NCI-H1436 treated with DMSO at 0.1 percent for 48 hours (cell line): ENCODE results near the gene SLC28A3.

Source experiments
- DNase-seq: peaks from one replicate; lab custom pipeline; 2025; lab: John Stamatoyannopoulos, UW

The SLC28A3 gene

DNA sequence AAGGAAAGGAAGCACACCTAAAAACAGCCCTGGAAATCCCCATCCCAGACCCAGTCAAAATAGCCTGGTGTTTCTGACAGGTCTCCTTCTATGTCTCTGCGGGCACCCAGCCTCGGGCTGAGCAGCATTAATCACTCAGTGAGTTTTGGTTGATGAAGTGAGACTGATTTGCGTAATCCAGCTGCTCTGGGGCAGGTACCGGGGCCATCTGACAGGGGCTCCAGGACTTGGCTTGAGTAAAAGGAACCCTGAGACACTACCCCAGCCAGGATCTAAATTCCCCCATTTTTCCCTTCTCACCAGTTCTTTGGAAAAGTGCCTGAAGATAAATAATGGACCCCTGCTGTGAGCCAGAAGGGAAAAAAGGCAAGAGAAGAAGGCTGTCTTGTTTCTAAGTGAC is 596 bp downstream of the SLC28A3 start:
- no peak for DNase-seq

DNA sequence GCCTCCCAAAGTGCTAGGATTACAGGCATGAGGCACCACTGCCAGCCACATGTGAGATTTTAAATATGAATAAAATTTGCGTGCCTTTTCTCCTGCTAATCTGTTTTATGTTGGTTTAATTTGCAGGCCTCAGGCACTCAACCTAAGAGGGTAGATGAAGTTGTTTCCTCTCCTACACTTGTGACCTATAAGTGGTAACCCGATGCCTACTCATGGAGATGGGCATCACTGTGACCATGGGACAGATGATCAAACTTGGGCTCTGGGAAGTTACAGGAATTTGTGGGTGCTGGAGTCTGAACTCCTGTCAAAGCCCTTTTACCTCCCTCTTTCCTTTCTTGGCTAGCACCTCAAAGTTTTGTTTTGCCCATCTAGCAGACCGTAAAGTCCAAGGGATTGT is 1.1 kb downstream of the SLC28A3 start:
- no peak for DNase-seq

GRCh38 chr9:84338792-84339191 is 1.8 kb downstream of the SLC28A3 start:
- no peak for DNase-seq

- DNase-seq, result no peak
These were observed 3.3 kb downstream of the SLC28A3 start for GRCh38 chr9:84337252-84337651.

DNA sequence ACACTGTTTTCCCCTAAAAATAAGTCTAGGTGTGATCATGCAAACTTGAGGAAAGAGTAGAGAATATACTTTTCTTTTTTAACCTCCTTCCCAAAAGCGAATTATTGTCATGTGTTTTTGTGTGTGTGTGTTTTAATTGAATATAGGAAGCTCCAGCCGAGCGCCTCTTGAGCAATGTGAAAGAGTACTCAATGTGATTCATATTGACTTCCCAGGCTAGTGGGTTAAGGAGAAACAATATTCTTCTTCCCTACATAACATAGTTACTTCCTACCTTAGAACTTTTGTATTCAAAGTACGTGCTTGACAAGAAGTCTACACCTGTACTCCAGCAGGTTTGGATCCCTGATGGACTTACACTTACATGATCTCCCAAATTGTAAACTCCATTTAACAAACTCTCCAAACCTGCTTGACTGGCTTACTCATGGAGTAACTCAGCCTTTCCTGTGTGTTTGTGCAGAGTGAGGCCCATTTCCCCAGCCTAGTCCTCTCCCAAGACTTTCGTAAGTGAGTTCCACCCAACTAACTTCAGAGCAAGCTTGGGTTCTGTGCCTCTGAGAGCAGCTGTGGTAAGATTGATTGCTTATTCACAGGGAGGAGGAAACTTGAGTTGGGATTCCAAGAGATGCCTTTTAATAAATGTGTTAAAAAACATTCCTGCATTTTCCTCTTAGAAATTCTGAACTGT is 9.3 kb downstream of the SLC28A3 start:
- no peak for DNase-seq

DNA sequence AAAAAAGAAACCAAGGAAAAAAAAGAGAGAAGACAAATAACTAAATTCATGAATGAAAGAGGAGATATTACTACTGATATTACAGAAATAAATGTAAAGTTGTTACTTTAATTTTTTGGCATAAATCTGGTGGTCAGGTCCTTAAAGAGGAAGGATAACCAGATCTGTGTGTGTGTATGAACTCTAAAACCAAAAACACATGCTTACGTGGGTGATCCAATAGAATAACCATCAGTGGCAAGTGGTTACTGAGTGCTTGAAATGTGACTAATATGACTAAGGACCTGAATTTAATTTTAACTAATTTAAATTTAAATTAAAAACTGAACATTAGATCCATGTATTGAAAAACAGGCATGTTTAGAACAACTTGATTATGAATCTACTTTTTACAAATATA is 10.3 kb downstream of the SLC28A3 start:
- no peak for DNase-seq

- no peak for DNase-seq
These were observed 13.4 kb downstream of the SLC28A3 start for GRCh38 chr9:84327184-84327583.

DNA sequence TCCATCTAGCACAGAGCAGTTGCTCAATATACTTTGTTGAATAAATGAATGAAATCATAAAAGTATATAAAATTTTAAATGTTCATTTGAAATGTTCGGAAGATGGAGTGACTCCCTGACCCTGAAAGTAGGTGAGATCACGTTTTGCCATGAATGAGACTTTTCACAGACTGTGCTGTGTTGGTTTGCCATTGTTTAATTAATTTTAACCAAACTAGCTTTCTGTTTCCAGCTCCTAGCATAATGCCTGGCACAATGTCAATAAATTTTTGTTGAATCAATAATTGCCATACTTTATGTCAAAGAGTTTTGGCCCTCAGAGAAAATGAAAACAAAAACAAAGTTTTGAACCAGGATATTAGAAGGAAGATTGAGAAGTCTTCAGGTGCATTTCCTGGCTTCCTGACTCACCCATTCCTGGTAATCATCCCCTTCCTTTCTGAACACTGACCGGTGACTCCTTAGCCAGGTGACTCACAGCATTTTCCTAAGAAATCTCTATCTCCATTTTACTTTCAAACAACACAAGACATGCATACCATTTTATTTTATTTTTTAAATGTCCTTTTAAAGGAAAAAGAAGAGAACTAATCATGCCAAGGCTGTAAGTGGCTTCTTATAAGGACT is 15.1 kb downstream of the SLC28A3 start:
- no peak for DNase-seq

DNA sequence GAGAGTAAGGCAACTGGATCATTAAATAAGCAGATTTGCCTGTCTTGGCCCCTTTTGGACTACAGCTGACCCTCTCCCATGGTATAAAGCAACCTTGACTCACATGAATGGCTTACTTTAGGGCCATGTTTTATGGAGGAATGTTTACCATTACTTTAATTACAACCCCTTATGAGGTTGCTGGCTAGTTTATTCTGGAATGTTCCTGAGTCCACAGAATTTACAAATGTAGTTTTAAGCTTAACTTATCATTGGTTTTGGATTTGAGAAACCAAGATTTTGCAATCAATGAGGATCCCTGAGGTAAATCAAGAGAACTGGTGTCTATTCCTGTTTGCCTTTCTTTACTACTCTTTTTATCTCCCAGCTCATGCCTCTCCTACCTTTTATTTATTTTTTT is 15.7 kb downstream of the SLC28A3 start:
- no peak for DNase-seq

GRCh38 chr9:84323858-84324257 is 16.7 kb downstream of the SLC28A3 start:
- DNase-seq, result no peak

- no peak for DNase-seq
These were observed 17.7 kb downstream of the SLC28A3 start for GRCh38 chr9:84322828-84323227.

DNA sequence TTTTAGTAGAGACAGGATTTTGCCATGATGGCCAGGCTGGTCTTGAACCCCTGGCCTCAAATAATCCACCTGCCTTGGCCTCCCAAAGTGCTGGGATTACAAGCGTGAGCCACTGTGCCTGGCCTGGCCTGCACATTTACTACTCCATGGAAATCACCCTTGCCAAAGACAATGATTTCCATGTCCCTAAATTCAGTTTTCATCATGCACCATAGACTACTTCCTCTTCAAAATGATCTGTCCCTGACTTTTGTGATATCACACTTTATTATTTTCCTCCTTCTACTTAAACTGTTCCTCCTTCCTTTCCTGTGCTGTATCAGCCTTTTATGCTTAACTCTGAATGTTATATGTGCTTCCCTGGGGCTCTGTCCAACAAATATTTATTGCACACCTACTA is 20.3 kb downstream of the SLC28A3 start:
- no peak for DNase-seq

DNA sequence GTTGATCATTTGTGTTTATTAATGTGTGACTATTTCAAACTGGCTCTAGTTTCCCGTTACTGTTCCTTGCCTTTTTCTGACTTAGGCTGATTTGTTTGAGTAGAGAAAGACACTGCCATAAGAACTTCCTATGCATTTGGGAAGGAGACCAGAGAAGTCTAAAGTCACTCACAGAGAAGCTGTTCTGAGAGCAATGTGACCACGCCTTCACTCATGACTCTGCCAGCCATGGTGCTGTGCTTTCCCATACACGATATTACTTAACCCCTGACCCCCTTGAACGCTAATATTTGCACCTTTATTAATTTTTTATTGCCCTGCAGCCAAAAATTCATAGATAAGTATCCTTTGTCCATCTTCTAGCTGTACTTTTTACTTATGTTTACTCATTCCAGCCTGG is 20.9 kb downstream of the SLC28A3 start:
- DNase-seq, result no peak

- DNase-seq, result no peak
These were observed 21.6 kb downstream of the SLC28A3 start for GRCh38 chr9:84318981-84319380.

- DNase-seq, result no peak
These were observed 23.0 kb downstream of the SLC28A3 start for GRCh38 chr9:84317563-84317962.

DNA sequence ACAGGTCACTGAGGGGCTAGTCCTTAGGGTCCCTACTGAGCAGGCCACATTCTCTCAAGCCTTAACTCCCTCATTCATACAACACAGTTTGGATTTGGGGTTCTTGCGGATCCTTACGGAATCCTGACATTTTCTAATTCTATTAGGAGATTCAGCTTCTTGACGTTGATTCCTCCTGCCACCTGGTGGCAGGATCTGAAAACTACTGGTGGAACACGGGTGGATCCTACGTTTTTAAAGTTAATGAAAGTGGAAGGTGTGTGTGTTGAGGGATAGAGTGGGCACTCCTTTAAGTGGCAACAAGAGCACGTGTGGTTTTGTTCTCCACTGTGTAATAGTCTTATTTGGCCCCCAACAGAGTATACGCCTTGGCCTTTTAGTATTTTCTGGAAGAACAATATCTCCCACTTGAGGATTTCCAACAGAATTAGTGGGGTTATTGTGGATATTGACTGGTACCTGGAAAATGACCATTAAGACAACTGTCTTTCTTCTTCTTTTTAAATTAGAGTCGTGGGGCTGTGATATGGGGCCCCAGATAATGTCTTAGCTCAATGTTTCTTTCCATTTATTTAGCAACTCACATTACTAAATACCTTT is 25.2 kb downstream of the SLC28A3 start:
- no peak for DNase-seq

- DNase-seq, result no peak
These were observed 26.3 kb downstream of the SLC28A3 start for GRCh38 chr9:84314306-84314705.

- no peak for DNase-seq
These were observed 29.7 kb downstream of the SLC28A3 start for GRCh38 chr9:84310883-84311282.

DNA sequence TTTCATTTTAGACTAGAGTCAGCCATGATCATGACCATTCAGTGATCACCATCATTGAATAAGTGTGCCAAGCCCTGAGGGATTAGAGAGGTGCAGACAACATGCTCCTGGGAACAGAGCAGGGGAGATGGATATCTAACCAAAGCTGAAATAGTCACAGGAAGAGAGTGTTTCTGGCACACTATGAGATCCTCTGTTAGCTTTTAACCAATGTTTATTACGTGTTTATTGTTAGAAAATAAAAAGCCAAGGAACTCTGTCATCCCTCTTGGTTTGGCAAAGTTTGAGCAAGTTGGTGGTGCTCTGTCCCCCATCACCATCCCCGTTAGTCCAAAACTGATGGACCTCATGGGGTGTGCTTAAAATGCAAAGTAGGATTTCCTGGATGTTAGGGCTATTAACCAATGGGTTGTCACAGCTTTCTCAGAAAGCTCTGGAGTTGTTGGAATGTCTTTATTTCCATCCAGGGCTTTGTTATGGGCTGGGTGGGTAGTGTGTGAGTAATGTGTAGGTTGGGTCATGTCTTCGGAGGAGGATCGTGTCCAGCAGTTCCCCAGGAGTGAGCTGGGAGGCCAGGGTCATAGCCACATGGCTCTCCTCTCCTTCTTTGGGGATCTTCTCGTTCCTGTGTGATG is 34.9 kb downstream of the SLC28A3 start:
- DNase-seq, result no peak

DNA sequence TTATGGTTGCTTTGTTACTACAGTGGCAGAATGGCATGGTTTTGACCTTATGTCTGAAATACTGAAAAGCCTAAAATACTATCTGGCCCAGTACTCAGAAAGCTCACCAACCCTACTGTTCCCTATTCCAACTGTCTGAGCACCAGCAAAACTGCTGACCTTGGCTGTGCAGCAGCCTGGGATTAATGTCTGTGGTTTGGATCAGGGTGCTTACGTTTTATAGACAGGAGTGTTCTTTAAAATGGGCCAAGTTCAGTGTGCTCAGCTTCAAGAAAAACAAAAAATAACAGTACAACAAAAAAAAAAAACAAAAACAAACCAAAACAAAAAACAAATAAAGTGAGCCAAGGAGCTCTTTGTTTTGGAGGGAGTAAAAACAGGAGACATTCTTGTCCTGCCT is 36.4 kb downstream of the SLC28A3 start:
- no peak for DNase-seq

DNA sequence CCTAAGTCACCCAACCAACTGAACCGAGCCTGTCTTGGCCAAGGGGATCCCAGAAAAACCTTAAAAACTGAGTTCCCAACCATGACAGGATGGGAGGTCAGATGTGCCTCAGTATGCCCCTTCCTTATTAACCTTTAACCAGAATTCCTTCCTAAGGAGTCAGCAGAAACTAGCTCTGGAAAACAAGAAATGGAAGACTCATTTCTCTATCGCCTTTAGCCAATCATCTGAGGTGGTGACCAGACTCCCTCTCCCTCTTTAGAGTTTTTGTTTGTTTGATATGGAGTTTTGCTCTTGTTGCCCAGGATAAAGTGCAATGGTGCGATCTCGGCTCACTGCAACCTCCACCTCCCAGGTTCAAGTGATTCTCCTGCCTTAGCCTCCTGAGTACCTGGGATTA is 37.5 kb downstream of the SLC28A3 start:
- DNase-seq, result no peak

- DNase-seq, result no peak
These were observed 38.7 kb downstream of the SLC28A3 start for GRCh38 chr9:84301851-84302250.

- no peak for DNase-seq
These were observed 40.3 kb downstream of the SLC28A3 start for GRCh38 chr9:84300271-84300670.
